C4-2B (cell line): ENCODE results near the gene PRKCA.

Experiments used
- ZFX ChIP-seq: fragments of 450-650 bp; IDR thresholded peaks from 2 replicates; pipeline ENCODE4 v1.6.1; 2017
- TF ChIP-seq, protein P1 (sequence below): fragments of 450-650 bp; conservative IDR thresholded peaks from 2 replicates; pipeline ENCODE4 v1.5.1; 2017; ENCODE audit warnings: mild to moderate bottlenecking

DNA sequence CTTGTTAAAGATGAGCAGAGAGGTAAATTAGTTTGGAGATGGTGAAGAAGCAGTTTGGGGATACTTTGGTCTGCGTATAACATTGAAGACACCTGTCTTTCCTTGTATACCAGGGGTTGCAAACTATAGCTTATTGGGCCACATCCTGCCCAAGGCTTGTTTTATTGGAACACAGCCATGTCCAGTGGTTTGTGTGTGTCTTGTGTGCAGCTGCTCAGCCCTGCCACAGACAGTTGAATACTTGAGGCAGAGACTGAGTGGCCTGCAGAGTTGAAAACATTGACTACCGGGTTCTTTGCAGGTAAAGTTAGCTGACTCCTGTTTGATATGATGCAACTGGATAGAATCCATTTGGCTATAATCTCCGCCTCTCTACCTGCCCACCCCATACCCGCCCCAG, 224.4 kb downstream of the PRKCA start:
- TF ChIP-seq, protein P1, sequence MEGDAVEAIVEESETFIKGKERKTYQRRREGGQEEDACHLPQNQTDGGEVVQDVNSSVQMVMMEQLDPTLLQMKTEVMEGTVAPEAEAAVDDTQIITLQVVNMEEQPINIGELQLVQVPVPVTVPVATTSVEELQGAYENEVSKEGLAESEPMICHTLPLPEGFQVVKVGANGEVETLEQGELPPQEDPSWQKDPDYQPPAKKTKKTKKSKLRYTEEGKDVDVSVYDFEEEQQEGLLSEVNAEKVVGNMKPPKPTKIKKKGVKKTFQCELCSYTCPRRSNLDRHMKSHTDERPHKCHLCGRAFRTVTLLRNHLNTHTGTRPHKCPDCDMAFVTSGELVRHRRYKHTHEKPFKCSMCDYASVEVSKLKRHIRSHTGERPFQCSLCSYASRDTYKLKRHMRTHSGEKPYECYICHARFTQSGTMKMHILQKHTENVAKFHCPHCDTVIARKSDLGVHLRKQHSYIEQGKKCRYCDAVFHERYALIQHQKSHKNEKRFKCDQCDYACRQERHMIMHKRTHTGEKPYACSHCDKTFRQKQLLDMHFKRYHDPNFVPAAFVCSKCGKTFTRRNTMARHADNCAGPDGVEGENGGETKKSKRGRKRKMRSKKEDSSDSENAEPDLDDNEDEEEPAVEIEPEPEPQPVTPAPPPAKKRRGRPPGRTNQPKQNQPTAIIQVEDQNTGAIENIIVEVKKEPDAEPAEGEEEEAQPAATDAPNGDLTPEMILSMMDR = no peak
- TF ChIP-seq ZFX = no peak
